GM23338 (cell line): ENCODE data around the gene HSDL2. TPM values are rescaled to one million over a fixed set of nuclear protein-coding genes. Genes with fewer than 3 reads are reported as not detected.

ENCODE experiments used
- ATAC-seq: fragments of 200-7000 bp; cut with Tn5 transposase; 3 replicates; pipeline ENCODE4 v1.9.1; 2020
- DNase-seq: peaks from one replicate; pipeline ENCODE4 v3.0.0-alpha.2; 2015; ENCODE audit warnings: low spot score
- H2AFZ ChIP-seq: fragments of 200-600 bp; sonication (generic); 2 replicates; pipeline ENCODE4 v1.8.0; 2016; ENCODE audit warnings: antibody characterized with exemption, mild to moderate bottlenecking, moderate library complexity
- H3F3A ChIP-seq: fragments of 200-600 bp; sonication (generic); replicated peaks from 2 replicates; pipeline ENCODE4 v1.8.0; 2017; ENCODE audit warnings: antibody characterized with exemption, mixed run types, low read depth
- H3K27ac ChIP-seq: fragments of 200-600 bp; sonication (generic); 2 replicates; pipeline ENCODE4 v1.6.1; 2016; ENCODE audit warnings: low read depth
- H3K27me3 ChIP-seq: fragments of 200-600 bp; sonication (generic); 2 replicates; pipeline ENCODE4 v1.8.0; 2016; ENCODE audit warnings: mild to moderate bottlenecking, mixed run types, moderate library complexity; ENCODE audit not compliant: insufficient read depth
- H3K36me3 ChIP-seq: fragments of 200-600 bp; sonication (generic); 2 replicates; pipeline ENCODE4 v1.8.0; 2016; ENCODE audit warnings: mild to moderate bottlenecking; ENCODE audit not compliant: insufficient read depth
- H3K4me1 ChIP-seq: fragments of 200-600 bp; sonication (generic); 2 replicates; pipeline ENCODE4 v1.8.0; 2016; ENCODE audit warnings: mild to moderate bottlenecking, moderate library complexity; ENCODE audit not compliant: insufficient read depth
- H3K4me2 ChIP-seq: fragments of 200-600 bp; sonication (generic); 2 replicates; pipeline ENCODE4 v1.7.1; 2017; ENCODE audit warnings: mixed run types
- H3K4me3 ChIP-seq: fragments of 200-600 bp; sonication (generic); 2 replicates; pipeline ENCODE4 v1.6.1; 2016; ENCODE audit warnings: mixed run types
- H3K79me2 ChIP-seq: fragments of 200-600 bp; sonication (generic); replicated peaks from 2 replicates; pipeline ENCODE4 v1.8.0; 2017; ENCODE audit warnings: mild to moderate bottlenecking; ENCODE audit not compliant: insufficient read depth
- H3K9me2 ChIP-seq: fragments of 200-600 bp; sonication (generic); 2 replicates; pipeline ENCODE4 v1.8.0; 2017; ENCODE audit not compliant: insufficient read depth
- H4K20me1 ChIP-seq: fragments of 200-600 bp; sonication (generic); replicated peaks from 2 replicates; pipeline ENCODE4 v1.8.0; 2017; ENCODE audit warnings: mild to moderate bottlenecking; ENCODE audit not compliant: insufficient read depth
- H3K27ac Mint-ChIP-seq: 2 replicates; pipeline ENCODE4 v1.8.0; 2020; ENCODE audit warnings: inconsistent platforms, mild to moderate bottlenecking, moderate library complexity, mixed read lengths
- H3K27me3 Mint-ChIP-seq: 3 replicates; pipeline ENCODE4 v1.8.0; 2022; ENCODE audit warnings: low read depth, mild to moderate bottlenecking, moderate library complexity, mixed read lengths, inconsistent platforms; ENCODE audit not compliant: insufficient read depth, poor library complexity
- H3K36me3 Mint-ChIP-seq: 3 replicates; pipeline ENCODE4 v1.8.0; 2021; ENCODE audit warnings: low read depth, mild to moderate bottlenecking, inconsistent platforms, moderate library complexity, mixed read lengths
- H3K4me1 Mint-ChIP-seq: 3 replicates; pipeline ENCODE4 v1.8.0; 2020; ENCODE audit warnings: mild to moderate bottlenecking, inconsistent platforms, mixed read lengths
- H3K4me3 Mint-ChIP-seq: 3 replicates; pipeline ENCODE4 v1.8.0; 2021; ENCODE audit warnings: moderate library complexity, mild to moderate bottlenecking, inconsistent platforms, mixed read lengths
- H3K9me3 Mint-ChIP-seq: 3 replicates; pipeline ENCODE4 v1.8.0; 2020; ENCODE audit warnings: moderate library complexity, mild to moderate bottlenecking, inconsistent platforms, mixed read lengths
- CREB1 ChIP-seq: fragments of 250-450 bp; sonication (Bioruptor Pico); IDR thresholded peaks from 2 replicates; pipeline ENCODE4 v1.5.0; 2020; ENCODE audit warnings: low read depth, mild to moderate bottlenecking, moderate library complexity
- ETS1 ChIP-seq: IDR thresholded peaks from 2 replicates; pipeline ENCODE4 v1.6.1; 2016; ENCODE audit warnings: antibody characterized with exemption
- EZH2 ChIP-seq: fragments of 200-600 bp; sonication (generic); IDR thresholded peaks from one replicate; pipeline ENCODE4 v1.8.0; 2017; ENCODE audit warnings: antibody characterized with exemption, mild to moderate bottlenecking, low read depth; ENCODE audit not compliant: unreplicated experiment
- EZH2phosphoT487 ChIP-seq: fragments of 200-600 bp; sonication (generic); IDR thresholded peaks from one replicate; pipeline ENCODE4 v1.8.1; 2018; ENCODE audit warnings: antibody characterized with exemption; ENCODE audit not compliant: unreplicated experiment
- JUNB ChIP-seq: IDR thresholded peaks from one replicate; pipeline ENCODE4 v1.6.1; 2016; ENCODE audit warnings: antibody characterized with exemption; ENCODE audit not compliant: unreplicated experiment
- NANOG ChIP-seq: IDR thresholded peaks from 2 replicates; pipeline ENCODE4 v1.6.1; 2016; ENCODE audit warnings: antibody characterized with exemption, borderline replicate concordance
- POLR2AphosphoS5 ChIP-seq: IDR thresholded peaks from 2 replicates; pipeline ENCODE4 v1.6.1; 2016; ENCODE audit warnings: antibody characterized with exemption, low read depth
- STAT1 ChIP-seq: IDR thresholded peaks from one replicate; pipeline ENCODE4 v1.6.1; 2016; ENCODE audit warnings: antibody characterized with exemption; ENCODE audit not compliant: unreplicated experiment
- ZNF114 ChIP-seq: fragments of 250-450 bp; sonication (Bioruptor Pico); IDR thresholded peaks from 2 replicates; pipeline ENCODE4 v1.5.0; 2020; ENCODE audit warnings: mild to moderate bottlenecking, moderate library complexity
- ZNF331 ChIP-seq: fragments of 250-450 bp; sonication (Bioruptor Pico); IDR thresholded peaks from 2 replicates; pipeline ENCODE4 v1.5.0; 2020; ENCODE audit warnings: low read depth, mild to moderate bottlenecking, moderate library complexity
- ZNF462 ChIP-seq: fragments of 250-450 bp; sonication (Bioruptor Pico); IDR thresholded peaks from 2 replicates; pipeline ENCODE4 v1.5.0; 2020; ENCODE audit warnings: mild to moderate bottlenecking, moderate library complexity
- polyA plus RNA-seq: library from polyadenylated mRNA; unstranded; fragments of >200 nt; fragmentation: Nextera tagmentation; extraction: Ambion mirVana; gene quantifications from 2 replicates; pipeline ENCODE4 v1.2.1, GENCODE V29; 2016
- total RNA-seq: library from RNA; depleted of rRNA; stranded (reverse); fragments of >200 nt; shearing (Covaris generic); gene quantifications from 2 replicates; pipeline ENCODE4 v1.2.3, GENCODE V29; 2014
- TF ChIP-seq, protein P1 (sequence below), 2 experiments: fragments of 200-600 bp in 1 of 2; sonication (generic) in 1 of 2; conservative IDR thresholded peaks; 2 replicates each; pipeline versions ENCODE4 v1.5.1 to v1.6.1; 2016 to 2017; ENCODE audit warnings: antibody characterized with exemption in 2 of 2, low read depth in 2 of 2, mild to moderate bottlenecking in 2 of 2, moderate library complexity in 1 of 2
- TF ChIP-seq, protein P2 (sequence below): IDR thresholded peaks from one replicate; pipeline ENCODE4 v1.6.1; 2018; ENCODE audit warnings: antibody characterized with exemption; ENCODE audit not compliant: unreplicated experiment

HSDL2 gene
- total and polyA plus RNA-seq, 2 experiments from 2014 or later: 11.4 to 15.3 TPM

DNA sequence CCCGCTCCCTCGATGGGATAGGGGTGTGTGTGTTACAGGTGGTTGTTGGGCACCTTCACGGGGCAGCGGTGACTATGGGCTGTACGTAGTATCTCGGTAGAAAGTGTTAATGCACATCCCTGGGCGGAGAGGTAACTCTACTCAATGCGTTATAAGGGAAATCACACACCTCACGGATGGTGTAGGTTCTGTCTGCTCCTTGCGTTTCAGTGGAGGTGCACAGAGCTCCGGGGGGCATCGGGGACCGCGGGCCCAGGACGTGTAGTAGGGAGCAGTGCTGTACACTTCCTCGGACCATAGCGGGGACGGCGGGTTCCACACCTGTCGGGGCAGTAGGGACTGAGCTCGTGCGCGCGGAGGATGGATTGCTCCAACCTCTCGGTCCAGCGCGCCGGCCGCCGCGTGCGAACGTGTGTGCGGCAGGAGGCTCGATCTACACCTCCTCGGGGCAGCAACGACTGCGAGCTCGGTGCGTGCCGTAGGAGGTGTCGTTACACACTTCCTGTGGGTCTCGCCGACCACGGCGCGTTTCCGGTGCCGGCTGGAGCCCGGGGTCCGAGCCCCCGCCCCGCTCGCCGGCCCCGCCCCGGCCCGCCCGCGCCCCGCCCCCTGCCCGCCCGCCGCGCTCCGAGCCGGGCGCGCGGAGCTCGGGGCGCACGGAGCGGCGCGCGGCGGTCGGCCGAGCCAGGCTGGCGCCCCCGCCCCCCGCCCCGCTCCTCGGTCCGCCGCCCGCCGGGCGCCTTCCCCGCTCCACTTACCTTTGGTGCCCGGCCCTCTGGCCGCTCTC lies 106.5 kb downstream of the HSDL2 start, which contains the start of gene KIAA1958:
TSS of gene KIAA1958 (plus strand) at position 607 of the 787 bp plus-strand sequence. CDS start 87,254 bp downstream, outside the sequence.
- H3K4me2 ChIP-seq: peak within 1 kb of the TSS; percentile 92
- DNase-seq: peak; percentile 92
- no peaks in the 10 kb centered on the region for H3F3A ChIP-seq
- no peaks in the 10 kb centered on the region for H3K36me3 ChIP-seq
- H4K20me1 ChIP-seq: peaks cover 12% of the 10 kb centered on the region
- H3K27ac ChIP-seq: peak within 1 kb of the TSS; percentile 60; the same call in 1 of the 2 replicates
- TF ChIP-seq NANOG: no peak
- TF ChIP-seq, protein P1, sequence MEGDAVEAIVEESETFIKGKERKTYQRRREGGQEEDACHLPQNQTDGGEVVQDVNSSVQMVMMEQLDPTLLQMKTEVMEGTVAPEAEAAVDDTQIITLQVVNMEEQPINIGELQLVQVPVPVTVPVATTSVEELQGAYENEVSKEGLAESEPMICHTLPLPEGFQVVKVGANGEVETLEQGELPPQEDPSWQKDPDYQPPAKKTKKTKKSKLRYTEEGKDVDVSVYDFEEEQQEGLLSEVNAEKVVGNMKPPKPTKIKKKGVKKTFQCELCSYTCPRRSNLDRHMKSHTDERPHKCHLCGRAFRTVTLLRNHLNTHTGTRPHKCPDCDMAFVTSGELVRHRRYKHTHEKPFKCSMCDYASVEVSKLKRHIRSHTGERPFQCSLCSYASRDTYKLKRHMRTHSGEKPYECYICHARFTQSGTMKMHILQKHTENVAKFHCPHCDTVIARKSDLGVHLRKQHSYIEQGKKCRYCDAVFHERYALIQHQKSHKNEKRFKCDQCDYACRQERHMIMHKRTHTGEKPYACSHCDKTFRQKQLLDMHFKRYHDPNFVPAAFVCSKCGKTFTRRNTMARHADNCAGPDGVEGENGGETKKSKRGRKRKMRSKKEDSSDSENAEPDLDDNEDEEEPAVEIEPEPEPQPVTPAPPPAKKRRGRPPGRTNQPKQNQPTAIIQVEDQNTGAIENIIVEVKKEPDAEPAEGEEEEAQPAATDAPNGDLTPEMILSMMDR (conservative IDR thresholded peaks at IDR 0.05; ENCODE audit: low read depth in 2 of 2): no peak
- TF ChIP-seq ZNF114 (CRISPR knock-in tag): no peak
- TF ChIP-seq JUNB: no peak
- no peak for TF ChIP-seq EZH2phosphoT487
- no peak for TF ChIP-seq ZNF331
- peak; percentile 66; the same call in 1 of the 2 replicates for TF ChIP-seq ETS1
- TF ChIP-seq CREB1 (CRISPR knock-in tag): 0 out of 2 replicates have a peak, but pooled peaks have one; percentile 44
- TF ChIP-seq STAT1: no peak
- TF ChIP-seq, protein P2, sequence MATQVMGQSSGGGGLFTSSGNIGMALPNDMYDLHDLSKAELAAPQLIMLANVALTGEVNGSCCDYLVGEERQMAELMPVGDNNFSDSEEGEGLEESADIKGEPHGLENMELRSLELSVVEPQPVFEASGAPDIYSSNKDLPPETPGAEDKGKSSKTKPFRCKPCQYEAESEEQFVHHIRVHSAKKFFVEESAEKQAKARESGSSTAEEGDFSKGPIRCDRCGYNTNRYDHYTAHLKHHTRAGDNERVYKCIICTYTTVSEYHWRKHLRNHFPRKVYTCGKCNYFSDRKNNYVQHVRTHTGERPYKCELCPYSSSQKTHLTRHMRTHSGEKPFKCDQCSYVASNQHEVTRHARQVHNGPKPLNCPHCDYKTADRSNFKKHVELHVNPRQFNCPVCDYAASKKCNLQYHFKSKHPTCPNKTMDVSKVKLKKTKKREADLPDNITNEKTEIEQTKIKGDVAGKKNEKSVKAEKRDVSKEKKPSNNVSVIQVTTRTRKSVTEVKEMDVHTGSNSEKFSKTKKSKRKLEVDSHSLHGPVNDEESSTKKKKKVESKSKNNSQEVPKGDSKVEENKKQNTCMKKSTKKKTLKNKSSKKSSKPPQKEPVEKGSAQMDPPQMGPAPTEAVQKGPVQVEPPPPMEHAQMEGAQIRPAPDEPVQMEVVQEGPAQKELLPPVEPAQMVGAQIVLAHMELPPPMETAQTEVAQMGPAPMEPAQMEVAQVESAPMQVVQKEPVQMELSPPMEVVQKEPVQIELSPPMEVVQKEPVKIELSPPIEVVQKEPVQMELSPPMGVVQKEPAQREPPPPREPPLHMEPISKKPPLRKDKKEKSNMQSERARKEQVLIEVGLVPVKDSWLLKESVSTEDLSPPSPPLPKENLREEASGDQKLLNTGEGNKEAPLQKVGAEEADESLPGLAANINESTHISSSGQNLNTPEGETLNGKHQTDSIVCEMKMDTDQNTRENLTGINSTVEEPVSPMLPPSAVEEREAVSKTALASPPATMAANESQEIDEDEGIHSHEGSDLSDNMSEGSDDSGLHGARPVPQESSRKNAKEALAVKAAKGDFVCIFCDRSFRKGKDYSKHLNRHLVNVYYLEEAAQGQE: no peak
- TF ChIP-seq POLR2AphosphoS5: peak; percentile 99
- TF ChIP-seq ZNF462: no peak
- no peak for TF ChIP-seq EZH2
- no peaks in the 10 kb centered on the region for H3K27me3 ChIP-seq
- Mint-ChIP-seq H3K27ac (peak within 1 kb of the TSS; percentile 97), H3K27me3 (peaks cover 16% of the 10 kb centered on the region), H3K4me3 (peak within 1 kb of the TSS; percentile 97), H3K36me3 (no peaks in the 10 kb centered on the region; the same call in 2 of the 3 replicates), H3K9me3 (no peaks in the 10 kb centered on the region), H3K4me1 (peaks cover 34% of the 10 kb centered on the region)
- peak within 1 kb of the TSS; percentile 84 for H3K4me3 ChIP-seq
- H3K79me2 ChIP-seq: peaks cover 49% of the 10 kb centered on the region
- ATAC-seq: peak; percentile 89
- peak within 1 kb of the TSS; percentile 98 for H2AFZ ChIP-seq
- H3K4me1 ChIP-seq: peaks cover 33% of the 10 kb centered on the region
- H3K9me2 ChIP-seq: no peaks in the 10 kb centered on the region
